CD4-positive, alpha-beta T cell treated with Interleukin-10 for 1 hour (primary cell): Measurements from ENCODE around the gene CHEK2.
"Not testable (repeated sequence)": the region's sequence is repeated elsewhere in the genome, so short reads cannot be mapped to it uniquely, and the experiment has no call there.

Experiments
- DNase-seq: peaks from one replicate; pipeline ENCODE4 v3.0.0-alpha.2; 2020

Gene CHEK2

GRCh38 chr22:28682966-28683365 lies 58.7 kb downstream of the CHEK2 start:
- not testable (repeated sequence) for DNase-seq

DNA sequence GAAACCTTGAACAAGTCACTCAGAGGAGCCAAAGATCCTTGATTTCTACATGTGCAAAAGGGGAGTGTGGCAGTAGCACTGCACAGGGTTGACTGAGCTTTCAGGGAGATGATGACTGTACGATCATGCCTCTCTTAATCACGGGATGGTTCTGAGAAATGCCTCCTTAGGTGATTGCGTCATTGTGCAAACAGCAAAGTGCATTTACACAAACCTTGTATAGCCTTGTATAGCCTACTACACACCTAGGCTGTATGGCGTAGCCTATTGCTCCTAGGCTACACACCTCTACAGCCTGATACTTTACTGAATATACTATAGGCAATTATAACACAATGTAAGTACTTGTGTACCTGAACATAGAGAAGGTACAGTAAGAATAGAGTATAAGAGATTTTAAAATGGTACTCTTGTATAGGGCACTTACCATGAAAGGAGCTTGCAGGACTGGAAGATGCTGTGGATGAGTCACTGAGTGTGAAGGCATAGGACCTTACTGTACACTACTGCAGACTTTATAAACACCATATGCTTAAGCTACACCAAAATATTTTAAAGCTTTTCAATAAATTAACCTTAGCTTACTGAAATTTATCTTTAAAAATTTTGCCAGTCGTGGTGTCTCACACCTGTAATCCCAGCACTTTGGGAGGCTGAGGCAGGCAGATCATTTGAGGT lies 60.7 kb downstream of the CHEK2 start:
- not testable (repeated sequence) for DNase-seq

DNA sequence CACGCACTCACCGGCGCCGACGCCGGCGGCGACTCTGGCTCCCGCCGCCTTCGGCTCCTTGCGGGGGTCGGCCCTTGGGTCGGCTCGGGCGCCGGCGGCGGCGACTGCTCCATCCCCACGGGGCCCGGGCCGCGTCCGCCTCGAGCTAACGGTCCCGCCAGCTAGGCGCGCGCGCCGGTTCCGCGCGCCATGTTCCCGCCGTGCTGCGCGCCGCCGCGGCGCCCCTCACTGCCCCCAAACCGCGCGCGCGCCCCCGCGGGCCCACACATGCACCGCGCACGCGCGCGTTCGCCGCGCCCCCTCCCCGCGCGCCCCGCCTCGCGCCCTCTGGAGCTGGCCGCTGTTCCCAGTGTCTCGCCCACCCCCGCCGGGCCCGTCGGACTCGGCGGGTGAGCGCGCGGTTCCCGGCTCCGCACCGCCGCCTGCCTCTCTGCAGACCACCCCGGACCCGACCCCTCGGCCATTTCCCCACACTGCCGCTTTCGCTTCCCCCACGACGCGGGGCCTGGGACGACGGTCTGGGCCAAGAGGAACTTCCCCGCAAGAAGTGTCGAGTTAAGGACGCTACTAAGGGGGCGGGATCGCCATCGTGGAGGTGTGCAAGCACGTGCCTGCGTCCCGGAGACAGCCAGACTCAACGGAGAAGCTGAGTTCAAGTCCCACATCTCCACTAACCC lies 61.9 kb downstream of the CHEK2 start, which contains the start of gene TTC28:
TTC28 (minus strand) TSS at position 230 of the 677 bp plus-strand sequence; CDS start at position 113, 117 bp downstream.
- peak; percentile 26 for DNase-seq

GRCh38 chr22:28678778-28679610 lies 62.6 kb downstream of the CHEK2 start:
- peak; percentile 7 for DNase-seq

- not testable (repeated sequence) for DNase-seq
These were observed 63.5 kb downstream of the CHEK2 start for GRCh38 chr22:28678170-28678569.

- DNase-seq: peak; percentile 74
These were observed 67.5 kb downstream of the CHEK2 start for GRCh38 chr22:28674121-28674563.

DNA sequence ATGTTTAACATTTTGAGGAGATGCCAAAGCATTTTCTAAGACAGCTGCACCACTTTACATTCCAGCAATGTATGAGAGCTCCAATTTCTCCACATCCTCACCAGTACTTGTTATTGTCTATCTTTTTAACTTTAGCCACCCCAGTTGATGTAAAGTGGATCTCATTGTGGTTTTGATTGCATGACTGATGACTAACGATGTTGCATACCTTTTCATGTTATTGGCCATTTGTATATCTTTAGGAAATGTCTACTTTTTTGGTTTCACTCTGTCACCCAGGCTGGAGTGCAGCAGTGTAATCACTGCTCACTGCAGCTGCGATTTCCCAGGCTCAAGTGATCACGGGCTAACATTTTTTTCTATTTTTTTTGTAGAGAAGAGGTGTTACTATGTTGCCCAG lies 70.9 kb downstream of the CHEK2 start:
- no peak for DNase-seq

DNA sequence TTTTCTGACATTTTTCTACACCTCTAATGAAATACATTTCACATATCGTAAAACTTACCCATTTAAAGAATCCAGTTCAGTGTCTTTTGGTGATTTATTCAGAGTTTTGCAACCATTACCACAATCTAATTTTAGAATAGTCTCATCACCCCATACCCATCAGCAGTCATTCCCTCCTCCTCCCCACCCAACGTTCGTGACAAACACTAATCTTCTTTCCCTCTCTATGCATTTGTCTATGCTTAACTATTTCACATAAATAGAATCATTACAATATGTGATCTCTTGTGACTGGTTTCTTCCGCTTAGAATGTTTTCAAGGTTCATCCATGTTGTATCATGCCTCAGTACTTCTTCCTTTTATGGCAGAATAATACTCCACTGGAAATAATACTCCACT lies 71.5 kb downstream of the CHEK2 start:
- DNase-seq: no peak

DNA sequence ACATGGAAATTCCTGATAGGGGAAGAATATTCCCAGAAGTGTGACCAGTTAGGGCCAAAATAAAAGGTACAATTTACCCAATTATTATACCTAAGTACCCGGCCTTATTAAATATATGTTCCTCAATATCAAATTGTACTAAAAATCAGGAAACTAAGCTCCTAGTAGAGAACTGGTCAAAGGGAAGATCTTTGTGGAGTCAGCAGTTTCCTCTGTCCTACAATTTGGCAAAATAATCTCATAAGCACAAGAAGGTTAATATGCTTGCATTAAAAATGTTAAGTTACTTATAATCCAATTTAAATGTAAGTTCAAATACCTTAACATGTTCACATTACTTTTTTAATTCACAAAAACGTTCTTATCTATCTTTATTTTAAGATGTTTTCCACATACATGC lies 72.2 kb downstream of the CHEK2 start:
- DNase-seq: no peak

DNA sequence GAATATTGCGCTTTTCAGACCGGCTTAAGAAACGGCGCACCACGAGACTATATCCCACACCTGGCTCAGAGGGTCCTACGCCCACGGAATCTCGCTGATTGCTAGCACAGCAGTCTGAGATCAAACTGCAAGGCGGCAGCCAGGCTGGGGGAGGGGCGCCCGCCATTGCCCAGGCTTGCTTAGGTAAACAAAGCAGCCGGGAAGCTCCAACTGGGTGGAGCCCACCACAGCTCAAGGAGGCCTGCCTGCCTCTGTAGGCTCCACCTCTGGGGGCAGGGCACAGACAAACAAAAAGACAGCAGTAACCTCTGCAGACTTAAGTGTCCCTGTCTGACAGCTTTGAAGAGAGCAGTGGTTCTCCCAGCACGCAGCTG lies 78.1 kb downstream of the CHEK2 start:
- not testable (repeated sequence) for DNase-seq

GRCh38 chr22:28658448-28658847 lies 83.2 kb downstream of the CHEK2 start:
- no peak for DNase-seq

DNA sequence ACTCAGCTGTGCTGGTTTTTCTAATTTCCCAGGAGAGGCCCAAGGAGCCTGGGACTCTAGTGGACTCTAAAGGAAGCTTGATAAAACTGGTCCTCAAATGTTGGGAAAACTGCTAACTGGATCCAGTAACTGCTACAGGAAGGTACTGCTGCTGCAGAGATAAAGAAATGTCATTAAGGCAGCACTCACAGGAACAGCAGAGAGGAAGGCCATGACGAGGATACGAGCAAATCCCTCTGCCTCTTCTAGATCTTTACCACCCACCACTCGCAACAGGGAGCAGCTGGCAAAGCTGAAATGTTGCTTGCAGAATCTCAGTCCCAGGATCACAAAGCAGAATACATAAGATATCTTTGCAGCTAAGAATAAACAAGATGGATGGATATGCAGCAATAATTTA lies 85.4 kb downstream of the CHEK2 start:
- no peak for DNase-seq

DNA sequence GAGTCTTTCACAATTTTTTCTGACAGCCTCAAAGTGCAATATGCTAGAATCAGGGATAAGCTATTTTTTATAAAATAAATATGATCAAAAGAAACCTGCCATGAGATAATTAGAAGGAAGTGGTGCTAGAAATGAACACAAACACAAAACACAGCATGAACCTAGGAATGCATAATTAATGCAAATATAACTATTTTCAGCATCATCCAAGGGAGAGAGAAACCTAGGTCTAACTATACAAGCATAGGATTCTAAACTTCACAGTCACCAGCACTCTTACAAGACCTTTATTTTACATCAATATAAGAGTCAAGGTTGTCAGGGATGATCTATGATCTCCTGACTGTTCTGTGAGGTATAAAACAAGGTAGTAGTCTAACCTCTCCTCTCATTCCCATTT lies 91.2 kb downstream of the CHEK2 start:
- DNase-seq: no peak

DNA sequence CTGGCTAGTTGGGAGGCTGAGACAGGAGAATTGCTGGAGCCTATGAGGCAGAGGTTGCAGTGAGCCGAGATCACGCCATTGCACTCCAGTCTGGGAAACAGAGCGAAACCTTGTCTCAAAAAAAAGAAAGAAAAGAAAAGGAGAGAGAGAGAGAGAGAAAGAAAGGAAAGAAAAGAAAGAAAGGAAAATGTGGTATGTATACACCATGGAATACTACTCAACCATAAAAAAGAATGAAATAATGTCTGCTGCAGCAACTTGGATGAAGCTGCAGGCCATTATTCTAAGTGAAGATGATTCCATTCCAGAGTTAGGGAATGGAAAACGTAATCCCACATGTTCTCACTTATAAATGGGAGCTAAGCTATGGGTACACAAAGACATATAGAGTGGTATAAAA lies 92.8 kb downstream of the CHEK2 start:
- no peak for DNase-seq

- no peak for DNase-seq
These were observed 94.4 kb downstream of the CHEK2 start for GRCh38 chr22:28647216-28647615.

DNA sequence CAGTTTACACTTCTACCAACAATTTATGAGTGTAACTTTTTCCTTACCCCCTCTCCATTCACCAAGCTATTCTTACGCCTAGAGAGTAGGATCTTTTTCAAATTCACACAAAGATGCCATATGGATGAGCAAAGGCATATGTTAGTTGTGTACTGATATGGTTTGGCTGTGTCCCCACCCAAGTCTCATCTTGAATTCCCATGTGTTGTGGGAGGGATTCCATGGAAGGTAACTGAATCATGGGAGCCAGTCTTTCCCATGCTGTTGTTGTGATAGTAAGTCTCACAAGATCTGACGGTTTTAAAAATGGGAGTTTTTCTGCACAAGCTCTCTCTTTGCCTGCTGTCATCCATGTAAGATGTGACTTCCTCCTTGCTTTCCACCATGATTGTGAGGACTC lies 102.3 kb downstream of the CHEK2 start:
- DNase-seq: no peak
